Stimulated activated CD4-positive, alpha-beta T cell treated with anti-CD3 and anti-CD28 coated beads, Interleukin-1b, Interleukin-23, amount 100 ng/mL, for 1 hour (primary cell): ENCODE results near the gene HTR7.

Experiments
- DNase-seq, 2 donors: peaks; one replicate each; pipeline ENCODE4 v3.0.0-alpha.2; 2020; ENCODE audit warnings: low read depth in 2 of 2

Gene HTR7

GRCh38 chr10:90740265-90740664 lies 117.6 kb downstream of the HTR7 start:
- DNase-seq: no peak

DNA sequence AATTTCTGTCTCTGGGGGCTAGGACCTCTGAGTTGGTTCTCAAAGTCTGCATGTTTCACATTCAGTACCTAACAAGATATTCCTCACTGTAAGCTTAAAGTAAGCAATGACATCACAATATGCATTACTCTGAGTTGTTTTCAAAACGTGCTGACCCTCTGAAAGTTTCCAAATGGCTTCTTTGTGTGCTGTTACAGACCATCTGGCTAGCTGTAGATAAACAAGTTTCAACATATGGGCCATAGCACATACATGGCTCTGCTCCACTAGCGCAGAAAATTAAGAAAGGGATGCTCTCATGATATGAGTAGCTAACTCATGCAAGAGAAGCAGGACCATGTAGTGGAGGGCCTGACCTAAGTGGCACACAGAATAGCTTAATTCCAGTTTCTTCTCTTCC lies 119.0 kb downstream of the HTR7 start:
- DNase-seq: no peak

DNA sequence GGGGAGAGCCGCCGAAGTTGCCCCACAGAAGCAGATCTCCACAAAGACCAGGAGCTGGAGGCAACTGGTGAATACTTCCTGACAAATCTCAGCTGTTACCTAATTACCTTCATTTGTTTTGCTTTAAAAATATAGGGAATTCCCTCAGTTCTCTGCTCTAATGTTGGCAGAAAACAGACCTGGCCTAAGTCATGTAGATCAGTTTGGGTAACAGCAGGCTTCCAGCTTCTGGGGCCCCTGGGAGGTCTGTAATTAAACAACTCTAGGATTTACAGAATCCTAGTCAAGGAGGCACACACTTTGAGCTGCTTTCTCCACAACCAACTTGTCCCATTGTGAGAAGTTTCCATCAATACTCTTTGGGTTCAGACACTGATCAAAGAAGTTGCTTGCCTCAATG lies 123.4 kb downstream of the HTR7 start:
- no peak for DNase-seq

GRCh38 chr10:90732581-90732980 lies 125.3 kb downstream of the HTR7 start:
- DNase-seq: no peak

DNA sequence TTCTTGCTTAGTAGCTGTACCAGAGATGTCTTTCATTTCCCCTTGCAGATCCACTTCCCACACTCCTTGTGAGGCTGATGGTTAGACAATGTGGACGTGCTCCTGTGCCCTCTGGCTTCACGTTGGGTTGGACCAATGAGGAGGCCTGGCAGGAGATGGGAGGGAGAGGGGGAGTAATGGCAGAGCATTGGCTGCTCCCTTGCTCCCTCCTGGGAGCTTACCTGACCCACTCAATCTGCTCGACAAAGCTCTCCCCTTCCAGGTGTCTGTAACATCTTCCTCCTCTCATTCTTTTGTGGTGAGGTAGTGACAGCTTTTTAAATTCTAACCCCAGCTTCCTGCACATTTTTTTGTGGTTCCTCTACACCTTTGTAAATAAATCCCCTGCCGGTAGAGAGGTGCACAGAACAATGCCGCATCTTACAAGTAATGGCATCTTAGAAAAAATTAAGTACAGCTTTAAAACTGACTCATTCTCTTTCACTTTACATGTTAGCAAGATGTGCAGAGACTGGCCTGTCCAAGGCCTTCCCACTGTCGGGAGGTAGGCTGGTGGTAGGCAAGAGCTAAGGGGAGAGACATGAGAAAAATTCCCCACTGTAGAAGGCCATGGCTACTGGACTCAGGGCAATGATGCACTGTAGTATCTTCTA lies 134.3 kb downstream of the HTR7 start:
- DNase-seq: no peak

GRCh38 chr10:90722832-90723231 lies 135.0 kb downstream of the HTR7 start:
- no peak for DNase-seq

GRCh38 chr10:90718182-90718581 lies 139.7 kb downstream of the HTR7 start:
- no peak for DNase-seq

- DNase-seq: no peak
These were observed 145.3 kb downstream of the HTR7 start for GRCh38 chr10:90712529-90712928.

DNA sequence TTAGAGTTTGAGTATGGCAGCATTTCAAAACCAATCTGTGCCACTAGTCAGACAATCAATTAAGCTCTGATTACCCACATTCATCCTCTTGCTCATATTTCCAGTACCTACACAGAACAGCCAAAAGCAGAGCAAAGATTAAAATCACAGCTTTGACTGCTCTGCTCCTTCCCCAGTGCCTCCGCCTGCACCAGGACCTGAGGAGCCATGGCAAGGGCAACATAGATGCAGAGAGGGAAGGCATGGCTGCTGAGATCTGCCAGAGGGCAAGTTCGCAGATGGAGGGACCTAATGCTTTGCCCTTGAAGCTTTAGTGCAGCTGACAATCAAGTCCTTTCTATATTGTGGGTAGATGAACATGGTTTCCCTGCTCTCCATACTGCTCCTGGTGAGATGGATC lies 148.1 kb downstream of the HTR7 start:
- no peak for DNase-seq

DNA sequence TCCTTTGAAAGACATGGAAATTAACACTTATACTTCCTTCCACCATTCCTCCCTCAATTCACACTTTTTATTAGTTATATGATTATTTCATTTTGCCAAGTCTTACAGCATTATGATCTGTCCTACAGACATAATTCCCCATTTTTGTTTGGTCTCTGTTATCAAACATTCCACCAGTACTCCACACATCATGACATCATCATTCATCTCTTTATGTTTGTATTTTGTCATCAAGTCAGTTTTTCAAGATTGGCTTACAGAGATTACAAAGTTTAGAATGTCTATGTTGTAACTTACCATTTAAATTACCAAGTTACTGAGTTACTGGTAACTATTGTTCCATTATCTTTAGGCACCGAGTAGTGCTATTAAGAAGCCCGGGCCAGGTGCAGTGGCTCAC lies 150.2 kb downstream of the HTR7 start:
- no peak for DNase-seq

DNA sequence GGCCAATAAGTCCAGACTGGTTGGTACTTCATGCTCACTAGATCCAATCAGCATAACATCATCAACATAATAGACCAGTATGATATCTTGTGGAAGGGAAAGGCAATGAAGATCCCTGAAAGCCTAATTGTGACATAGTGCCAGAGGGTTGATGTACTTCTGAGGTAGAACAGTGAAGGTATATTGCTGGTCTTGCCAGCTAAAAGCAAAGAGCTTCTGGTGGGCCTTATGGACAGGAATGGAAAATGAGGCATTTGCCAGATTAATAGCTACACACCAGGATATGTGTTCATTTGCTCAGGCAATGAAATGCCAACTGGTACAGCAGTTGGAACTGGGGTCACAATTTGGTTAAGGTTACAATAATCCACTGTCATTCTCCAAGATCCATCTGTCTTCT lies 156.4 kb downstream of the HTR7 start:
- no peak for DNase-seq

- no peak for DNase-seq
These were observed 161.7 kb downstream of the HTR7 start for GRCh38 chr10:90695915-90696676.
